GM12878 (cell line): ENCODE data around the gene WNK1.

Experiments
- ASH2L ChIP-seq: fragments of 300-600, 200-600 bp; sonication (generic); IDR thresholded peaks from 2 replicates; pipeline ENCODE4 v1.6.1; 2017; ENCODE audit warnings: low read depth, mild to moderate bottlenecking, borderline replicate concordance
- EZH2 ChIP-seq: IDR thresholded peaks from 2 replicates; pipeline ENCODE4 v1.6.1; 2012; ENCODE audit warnings: low read depth, mild to moderate bottlenecking, control low read depth, inconsistent platforms, low read length, borderline replicate concordance; ENCODE audit not compliant: control insufficient read depth
- POLR2A ChIP-seq: IDR thresholded peaks from 2 replicates; pipeline ENCODE4 v1.6.1; 2011; ENCODE audit warnings: low read depth, mild to moderate bottlenecking, low read length
- RAD21 ChIP-seq: IDR thresholded peaks from 2 replicates; pipeline ENCODE4 v1.6.1; 2011; ENCODE audit warnings: mild to moderate bottlenecking, low read depth, low read length, moderate library complexity; ENCODE audit not compliant: insufficient read depth
- SIX5 ChIP-seq: IDR thresholded peaks from 2 replicates; pipeline ENCODE4 v1.6.1; 2011; ENCODE audit warnings: mild to moderate bottlenecking, low read depth, low read length, moderate library complexity; ENCODE audit not compliant: severe bottlenecking
- YY1 ChIP-seq: IDR thresholded peaks from 2 replicates; pipeline ENCODE4 v1.6.1; 2011; ENCODE audit warnings: low read depth, mild to moderate bottlenecking, low read length
- TF ChIP-seq, protein P1 (sequence below), 3 experiments: IDR thresholded peaks in 2 of 3; conservative IDR thresholded peaks in 1 of 3; 2 replicates each; pipeline ENCODE4 v1.5.1; 2011; ENCODE audit warnings: low read depth in 3 of 3, low read length in 3 of 3, mild to moderate bottlenecking in 3 of 3, control low read depth in 2 of 3, moderate library complexity in 2 of 3, inconsistent platforms in 1 of 3, mixed read lengths in 1 of 3; ENCODE audit not compliant: control insufficient read depth in 2 of 3, insufficient read depth in 1 of 3; ENCODE audit errors: extremely low read depth in 1 of 3
- TF ChIP-seq, protein P2 (sequence below): IDR thresholded peaks from 2 replicates; pipeline ENCODE4 v1.6.1; 2011; ENCODE audit warnings: low read depth, low read length, improper control_type of control experiment, borderline replicate concordance
- TF ChIP-seq, protein P3 (sequence below): fragments of 450-650 bp; IDR thresholded peaks from 2 replicates; pipeline ENCODE4 v1.6.1; 2017; ENCODE audit warnings: mild to moderate bottlenecking

DNA sequence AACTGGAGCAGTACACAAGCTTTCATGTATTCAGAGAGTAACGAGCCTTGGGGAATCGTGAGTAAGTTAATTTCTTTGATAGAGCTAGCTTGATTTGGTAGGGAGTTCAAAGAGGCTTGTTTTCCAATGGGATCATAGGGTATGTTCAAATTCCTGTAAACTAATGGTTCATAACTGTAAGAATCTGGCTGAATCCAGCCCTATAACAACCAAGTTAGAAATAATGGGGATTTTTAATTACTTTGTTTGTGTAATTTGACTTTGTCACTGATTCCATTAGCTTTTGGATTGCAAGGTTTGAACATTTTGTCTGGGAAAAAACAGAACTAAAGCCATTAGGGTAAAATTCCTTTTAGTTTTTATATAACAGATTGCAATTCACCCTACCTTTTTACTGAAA, 94.0 kb downstream of the WNK1 start:
- TF ChIP-seq ASH2L (no peak), YY1 (no peak), EZH2 (no peak), POLR2A (no peak), RAD21 (no peak), SIX5 (no peak)
- TF ChIP-seq, protein P1, sequence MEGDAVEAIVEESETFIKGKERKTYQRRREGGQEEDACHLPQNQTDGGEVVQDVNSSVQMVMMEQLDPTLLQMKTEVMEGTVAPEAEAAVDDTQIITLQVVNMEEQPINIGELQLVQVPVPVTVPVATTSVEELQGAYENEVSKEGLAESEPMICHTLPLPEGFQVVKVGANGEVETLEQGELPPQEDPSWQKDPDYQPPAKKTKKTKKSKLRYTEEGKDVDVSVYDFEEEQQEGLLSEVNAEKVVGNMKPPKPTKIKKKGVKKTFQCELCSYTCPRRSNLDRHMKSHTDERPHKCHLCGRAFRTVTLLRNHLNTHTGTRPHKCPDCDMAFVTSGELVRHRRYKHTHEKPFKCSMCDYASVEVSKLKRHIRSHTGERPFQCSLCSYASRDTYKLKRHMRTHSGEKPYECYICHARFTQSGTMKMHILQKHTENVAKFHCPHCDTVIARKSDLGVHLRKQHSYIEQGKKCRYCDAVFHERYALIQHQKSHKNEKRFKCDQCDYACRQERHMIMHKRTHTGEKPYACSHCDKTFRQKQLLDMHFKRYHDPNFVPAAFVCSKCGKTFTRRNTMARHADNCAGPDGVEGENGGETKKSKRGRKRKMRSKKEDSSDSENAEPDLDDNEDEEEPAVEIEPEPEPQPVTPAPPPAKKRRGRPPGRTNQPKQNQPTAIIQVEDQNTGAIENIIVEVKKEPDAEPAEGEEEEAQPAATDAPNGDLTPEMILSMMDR (IDR thresholded peaks at IDR 0.05 in 2 of 3, conservative IDR thresholded peaks at IDR 0.05 in 1 of 3; ENCODE audit: control insufficient read depth in 2 of 3, extremely low read depth in 1 of 3, insufficient read depth in 1 of 3, low read depth in 3 of 3, low read length in 3 of 3) = no peak
- TF ChIP-seq, protein P2, sequence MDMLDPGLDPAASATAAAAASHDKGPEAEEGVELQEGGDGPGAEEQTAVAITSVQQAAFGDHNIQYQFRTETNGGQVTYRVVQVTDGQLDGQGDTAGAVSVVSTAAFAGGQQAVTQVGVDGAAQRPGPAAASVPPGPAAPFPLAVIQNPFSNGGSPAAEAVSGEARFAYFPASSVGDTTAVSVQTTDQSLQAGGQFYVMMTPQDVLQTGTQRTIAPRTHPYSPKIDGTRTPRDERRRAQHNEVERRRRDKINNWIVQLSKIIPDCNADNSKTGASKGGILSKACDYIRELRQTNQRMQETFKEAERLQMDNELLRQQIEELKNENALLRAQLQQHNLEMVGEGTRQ = no peak
- TF ChIP-seq, protein P3, sequence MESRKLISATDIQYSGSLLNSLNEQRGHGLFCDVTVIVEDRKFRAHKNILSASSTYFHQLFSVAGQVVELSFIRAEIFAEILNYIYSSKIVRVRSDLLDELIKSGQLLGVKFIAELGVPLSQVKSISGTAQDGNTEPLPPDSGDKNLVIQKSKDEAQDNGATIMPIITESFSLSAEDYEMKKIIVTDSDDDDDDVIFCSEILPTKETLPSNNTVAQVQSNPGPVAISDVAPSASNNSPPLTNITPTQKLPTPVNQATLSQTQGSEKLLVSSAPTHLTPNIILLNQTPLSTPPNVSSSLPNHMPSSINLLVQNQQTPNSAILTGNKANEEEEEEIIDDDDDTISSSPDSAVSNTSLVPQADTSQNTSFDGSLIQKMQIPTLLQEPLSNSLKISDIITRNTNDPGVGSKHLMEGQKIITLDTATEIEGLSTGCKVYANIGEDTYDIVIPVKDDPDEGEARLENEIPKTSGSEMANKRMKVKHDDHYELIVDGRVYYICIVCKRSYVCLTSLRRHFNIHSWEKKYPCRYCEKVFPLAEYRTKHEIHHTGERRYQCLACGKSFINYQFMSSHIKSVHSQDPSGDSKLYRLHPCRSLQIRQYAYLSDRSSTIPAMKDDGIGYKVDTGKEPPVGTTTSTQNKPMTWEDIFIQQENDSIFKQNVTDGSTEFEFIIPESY = no peak
